Activated CD8-positive, alpha-beta T cell treated with anti-CD3 and anti-CD28 coated beads for 36 hours (primary cell): Measurements from ENCODE around the gene ASAP2. TPM values are rescaled to one million over a fixed set of nuclear protein-coding genes. Genes with fewer than 3 reads are reported as not detected.

Experiments used
- ATAC-seq: fragments of 200-7000 bp; cut with Tn5 transposase; one replicate; pipeline ENCODE4 v1.10.0; 2021; ENCODE audit warnings: mild to moderate bottlenecking, moderate library complexity
- CTCF ChIA-PET: fragments of 350-600 bp; sonication (Branson Sonifier 250); formaldehyde crosslinking; loops from one replicate; lab custom pipeline; 2021; ENCODE audit warnings: antibody characterized with exemption; lab: Charles Lee
- POLR2A ChIA-PET: fragments of 350-600 bp; sonication (Branson Sonifier 250); formaldehyde crosslinking; loops from one replicate; lab custom pipeline; 2021; ENCODE audit warnings: antibody characterized with exemption; lab: Charles Lee
- DNase-seq: peaks from one replicate; pipeline ENCODE4 v3.0.0-alpha.2; 2020
- H3K27ac Mint-ChIP-seq: one replicate; pipeline ENCODE4 v1.8.0; 2021; ENCODE audit warnings: mild to moderate bottlenecking, mixed read lengths
- H3K27me3 Mint-ChIP-seq: one replicate; pipeline ENCODE4 v1.8.0; 2021; ENCODE audit warnings: mixed read lengths
- H3K36me3 Mint-ChIP-seq: one replicate; pipeline ENCODE4 v1.8.0; 2021; ENCODE audit warnings: low read depth, mixed read lengths
- H3K4me1 Mint-ChIP-seq: one replicate; pipeline ENCODE4 v1.8.0; 2021; ENCODE audit warnings: low read depth, mixed read lengths
- H3K4me3 Mint-ChIP-seq: one replicate; pipeline ENCODE4 v1.8.0; 2021; ENCODE audit warnings: mild to moderate bottlenecking, moderate library complexity, mixed read lengths
- H3K9me3 Mint-ChIP-seq: one replicate; pipeline ENCODE4 v1.8.0; 2021; ENCODE audit warnings: mixed read lengths
- intact Hi-C: fragments of 100-400 bp; cut with micrococcal nuclease; formaldehyde crosslinking; loops from one replicate; pipeline ENCODE4 v1.10.0; 2022
- total RNA-seq, 2 experiments: library from RNA; stranded (reverse); gene quantifications; one replicate each; pipeline ENCODE4 v1.2.3, GENCODE V29; 2021
- TF ChIP-seq, protein P1 (sequence below): fragments of 200-600 bp; IDR thresholded peaks from one replicate; pipeline ENCODE4 v1.8.0; 2022; ENCODE audit warnings: antibody characterized with exemption, mild to moderate bottlenecking

The ASAP2 gene
- total RNA-seq, 2 experiments from 2014 or later, result not detected

DNA sequence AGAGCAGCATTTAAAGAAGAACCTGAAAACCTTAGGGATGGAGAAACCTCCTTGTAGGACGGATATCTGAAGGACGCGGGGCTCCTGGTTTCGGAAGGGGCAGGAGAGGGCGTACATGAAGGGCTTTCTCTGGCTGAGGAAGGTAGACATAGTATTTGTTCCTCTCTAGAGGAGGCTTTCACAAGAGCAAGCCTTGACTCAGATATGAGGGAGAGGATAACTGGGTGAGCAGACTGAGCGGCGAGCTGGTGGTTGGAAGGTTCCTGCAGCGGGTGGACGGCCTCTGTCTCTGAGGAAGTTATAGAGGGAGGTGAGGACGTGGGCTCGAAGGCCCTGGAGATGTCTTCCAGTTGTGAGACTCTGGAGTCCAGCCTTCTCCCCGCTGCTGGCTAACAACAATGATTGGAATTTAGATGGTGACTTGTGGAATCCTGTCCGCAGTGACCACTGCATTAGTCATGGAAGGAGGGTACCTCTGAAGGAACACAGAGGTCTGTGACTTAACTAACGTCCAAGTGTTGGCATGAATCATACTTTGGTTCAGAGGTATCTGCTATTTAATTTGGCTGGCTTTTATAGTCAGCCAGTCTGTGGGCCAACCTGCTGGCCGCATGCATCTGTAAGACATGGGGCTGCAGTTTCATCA lies 80.9 kb downstream of the ASAP2 start:
- TF ChIP-seq, protein P1, sequence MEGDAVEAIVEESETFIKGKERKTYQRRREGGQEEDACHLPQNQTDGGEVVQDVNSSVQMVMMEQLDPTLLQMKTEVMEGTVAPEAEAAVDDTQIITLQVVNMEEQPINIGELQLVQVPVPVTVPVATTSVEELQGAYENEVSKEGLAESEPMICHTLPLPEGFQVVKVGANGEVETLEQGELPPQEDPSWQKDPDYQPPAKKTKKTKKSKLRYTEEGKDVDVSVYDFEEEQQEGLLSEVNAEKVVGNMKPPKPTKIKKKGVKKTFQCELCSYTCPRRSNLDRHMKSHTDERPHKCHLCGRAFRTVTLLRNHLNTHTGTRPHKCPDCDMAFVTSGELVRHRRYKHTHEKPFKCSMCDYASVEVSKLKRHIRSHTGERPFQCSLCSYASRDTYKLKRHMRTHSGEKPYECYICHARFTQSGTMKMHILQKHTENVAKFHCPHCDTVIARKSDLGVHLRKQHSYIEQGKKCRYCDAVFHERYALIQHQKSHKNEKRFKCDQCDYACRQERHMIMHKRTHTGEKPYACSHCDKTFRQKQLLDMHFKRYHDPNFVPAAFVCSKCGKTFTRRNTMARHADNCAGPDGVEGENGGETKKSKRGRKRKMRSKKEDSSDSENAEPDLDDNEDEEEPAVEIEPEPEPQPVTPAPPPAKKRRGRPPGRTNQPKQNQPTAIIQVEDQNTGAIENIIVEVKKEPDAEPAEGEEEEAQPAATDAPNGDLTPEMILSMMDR, result no peak
- DNase-seq, result no peak
- peaks cover 4% of the 10 kb centered on the region for H3K27me3 Mint-ChIP-seq
- no peak overlapping the region for H3K27ac Mint-ChIP-seq
- H3K9me3 Mint-ChIP-seq, result no peaks in the 10 kb centered on the region
- no peaks in the 10 kb centered on the region for H3K4me1 Mint-ChIP-seq
- ChIA-PET CTCF (no interaction called here), POLR2A (no interaction called here)
- H3K36me3 Mint-ChIP-seq, result no peaks in the 10 kb centered on the region
- no peak for ATAC-seq
- H3K4me3 Mint-ChIP-seq, result no peak overlapping the region
- intact Hi-C loops, result no loop called here

DNA sequence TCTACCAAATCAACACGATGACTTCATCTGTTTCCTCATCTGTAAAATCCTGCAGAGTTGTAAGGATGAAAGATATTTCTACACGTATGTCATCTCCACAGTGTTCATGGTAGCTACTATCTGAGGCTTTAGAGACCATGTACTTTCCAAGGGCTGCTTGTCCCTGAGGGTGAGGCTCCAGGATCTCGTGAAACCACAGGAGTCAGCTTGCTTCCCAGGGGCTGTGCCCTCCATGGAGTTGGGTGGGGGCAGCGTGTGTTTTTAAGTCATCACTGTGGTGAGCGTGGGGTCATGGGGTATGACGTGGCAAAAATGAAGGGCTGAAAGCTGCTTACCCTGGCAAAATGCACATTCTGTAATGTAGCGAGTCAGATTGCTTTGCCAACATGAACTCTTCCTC lies 81.6 kb downstream of the ASAP2 start:
- TF ChIP-seq, protein P1, result no peak
- ChIA-PET CTCF (no interaction called here), POLR2A (no interaction called here)
- Mint-ChIP-seq H3K27me3 (peaks cover 4% of the 10 kb centered on the region), H3K4me3 (no peak overlapping the region), H3K4me1 (no peaks in the 10 kb centered on the region), H3K27ac (no peak overlapping the region), H3K36me3 (no peaks in the 10 kb centered on the region), H3K9me3 (no peaks in the 10 kb centered on the region)
- intact Hi-C loops, result no loop called here
- DNase-seq (no peak), ATAC-seq (no peak)

DNA sequence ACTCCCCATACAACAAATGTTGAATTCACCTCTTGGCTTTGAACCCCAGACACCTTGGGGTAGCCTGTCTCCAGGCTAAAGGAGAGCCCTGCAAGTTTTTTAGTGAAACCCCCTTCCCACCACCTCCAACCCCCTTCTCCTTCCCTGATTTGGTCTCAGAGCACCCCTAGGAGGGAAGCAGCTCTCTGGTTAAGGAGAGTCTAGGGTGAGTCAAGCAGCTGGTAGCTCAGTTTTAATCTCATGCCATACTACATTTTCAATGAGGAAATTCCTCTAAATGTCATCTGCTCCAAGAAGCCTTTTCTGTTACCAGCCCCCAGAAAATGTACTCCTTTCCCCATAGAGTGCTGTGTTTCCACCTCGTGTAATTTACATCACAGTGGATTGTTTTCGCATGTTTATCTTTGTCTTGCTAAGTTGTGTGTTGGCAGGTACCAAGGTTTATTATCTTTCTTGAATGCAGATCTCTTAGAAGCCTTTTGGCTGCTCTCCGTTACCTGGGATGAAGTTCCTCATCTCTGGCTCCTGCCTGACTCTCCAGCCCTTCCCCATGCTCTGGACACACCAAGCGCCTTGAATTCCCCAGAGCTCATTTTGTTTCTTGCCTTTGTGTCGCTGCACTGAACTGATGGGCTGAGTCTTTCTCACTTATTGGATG lies 82.2 kb downstream of the ASAP2 start:
- Mint-ChIP-seq H3K27ac (no peak overlapping the region), H3K4me1 (no peaks in the 10 kb centered on the region), H3K4me3 (no peak overlapping the region), H3K9me3 (no peaks in the 10 kb centered on the region), H3K27me3 (peaks cover 4% of the 10 kb centered on the region), H3K36me3 (no peaks in the 10 kb centered on the region)
- no peak for DNase-seq
- POLR2A ChIA-PET, result no interaction called here
- no peak for ATAC-seq
- TF ChIP-seq, protein P1, result no peak
- CTCF ChIA-PET, result no interaction called here
- intact Hi-C loops, result no loop called here

DNA sequence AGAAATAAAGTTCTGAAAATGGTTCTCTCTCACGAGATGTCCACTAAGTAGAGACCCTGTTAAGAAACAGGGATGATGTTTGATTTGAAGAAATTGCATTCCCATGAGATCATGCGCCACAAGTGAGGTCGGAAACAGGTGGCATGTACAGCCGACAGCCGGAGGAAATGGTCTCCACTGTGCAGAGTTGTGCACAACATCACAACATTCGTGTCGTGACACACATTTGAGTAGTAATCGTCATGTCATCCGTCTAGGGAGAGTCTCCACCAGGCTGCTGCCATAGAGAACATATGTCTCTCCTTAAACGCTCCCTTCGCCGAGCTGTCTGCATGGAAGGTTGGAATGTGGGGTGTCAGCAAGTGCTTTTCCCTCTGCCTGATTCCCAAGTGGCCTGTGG lies 84.7 kb downstream of the ASAP2 start:
- no peak for ATAC-seq
- no peaks in the 10 kb centered on the region for H3K4me1 Mint-ChIP-seq
- H3K27me3 Mint-ChIP-seq, result peaks cover 4% of the 10 kb centered on the region
- no peaks in the 10 kb centered on the region for H3K9me3 Mint-ChIP-seq
- POLR2A ChIA-PET, result no interaction called here
- intact Hi-C loops, result no loop called here
- H3K36me3 Mint-ChIP-seq, result no peaks in the 10 kb centered on the region
- CTCF ChIA-PET, result no interaction called here
- TF ChIP-seq, protein P1, result no peak
- H3K4me3 Mint-ChIP-seq, result no peak overlapping the region
- DNase-seq, result no peak
- H3K27ac Mint-ChIP-seq, result no peak overlapping the region

DNA sequence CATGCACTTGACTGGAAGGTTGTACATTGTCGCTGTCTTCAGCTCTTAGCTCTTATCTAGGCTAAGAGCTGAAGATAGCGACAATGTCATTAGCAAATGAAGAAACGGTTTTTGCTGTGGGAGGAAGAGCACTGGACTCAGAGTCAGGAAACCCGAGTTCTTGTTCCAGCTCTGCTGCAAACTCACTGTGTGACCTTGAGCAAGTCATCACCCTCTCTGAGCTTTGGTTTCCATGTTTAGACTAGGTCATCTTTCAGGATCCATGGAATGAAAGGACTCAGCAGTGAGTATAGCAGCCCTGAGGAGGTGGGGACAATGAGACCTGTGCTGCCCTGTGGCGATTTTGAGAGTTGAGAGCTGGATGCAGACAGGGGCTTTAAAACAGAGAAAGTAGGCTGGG lies 85.3 kb downstream of the ASAP2 start:
- POLR2A ChIA-PET, result no interaction called here
- no peaks in the 10 kb centered on the region for H3K4me1 Mint-ChIP-seq

More for the DNA sequence above, 85.3 kb downstream of the ASAP2 start:
- Mint-ChIP-seq H3K27ac (no peak overlapping the region), H3K36me3 (no peaks in the 10 kb centered on the region), H3K4me3 (no peak overlapping the region), H3K27me3 (peaks cover 4% of the 10 kb centered on the region), H3K9me3 (no peaks in the 10 kb centered on the region)
- intact Hi-C loops, result no loop called here
- CTCF ChIA-PET, result no interaction called here
- ATAC-seq, result no peak
- no peak for DNase-seq
- TF ChIP-seq, protein P1, result no peak
